Measurements from ENCODE around the gene CAMTA1. TPM values are rescaled to one million over a fixed set of nuclear protein-coding genes. Genes with fewer than 3 reads are reported as not detected.
"Not testable (repeated sequence)": the region's sequence is repeated elsewhere in the genome, so short reads cannot be mapped to it uniquely, and the experiment has no call there.

CAMTA1 gene
- total RNA-seq, 1 donor from 2014 or later = 67.9 TPM

DNA sequence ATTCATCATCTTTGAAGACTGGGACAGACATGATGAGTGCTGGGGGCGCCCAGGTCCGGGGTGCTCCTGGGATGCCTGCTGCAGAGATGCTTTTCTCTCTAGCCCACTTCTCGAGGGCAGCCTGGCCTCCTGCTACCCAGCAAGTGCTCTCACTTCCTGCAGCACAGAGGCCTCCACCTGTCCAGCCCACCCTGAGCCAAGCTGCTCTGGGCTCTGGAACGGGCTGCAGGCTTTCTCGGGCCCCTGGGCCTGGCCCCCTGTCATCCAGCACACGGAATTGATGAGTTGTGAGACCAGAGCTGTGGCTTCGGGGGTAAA, 516.4 kb downstream of the CAMTA1 start:
- no peak for DNase-seq (ENCODE audit: low spot score)

DNA sequence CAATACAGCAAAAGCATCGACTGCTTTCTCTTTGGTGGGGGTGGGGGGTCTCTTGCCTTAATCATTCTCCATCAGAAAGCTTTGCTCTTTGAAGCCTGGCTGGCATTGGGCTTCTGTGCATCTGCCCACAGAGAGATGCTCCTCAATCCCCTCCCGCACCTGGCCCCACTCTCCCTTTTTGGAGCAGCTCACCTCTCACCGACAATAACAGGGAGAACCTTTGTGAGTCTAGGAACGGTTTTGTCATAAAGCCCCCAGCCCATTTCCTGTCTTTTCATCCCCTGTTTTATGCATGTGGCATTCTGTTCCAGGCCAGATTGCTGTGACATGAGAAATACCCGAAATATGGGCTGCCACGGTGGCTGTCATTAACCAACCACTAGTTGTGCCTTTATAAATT, 516.9 kb downstream of the CAMTA1 start:
- DNase-seq (ENCODE audit: low spot score) = no peak

GRCh38 chr1:7302873-7303272, 517.6 kb downstream of the CAMTA1 start:
- DNase-seq (ENCODE audit: low spot score) = no peak

DNA sequence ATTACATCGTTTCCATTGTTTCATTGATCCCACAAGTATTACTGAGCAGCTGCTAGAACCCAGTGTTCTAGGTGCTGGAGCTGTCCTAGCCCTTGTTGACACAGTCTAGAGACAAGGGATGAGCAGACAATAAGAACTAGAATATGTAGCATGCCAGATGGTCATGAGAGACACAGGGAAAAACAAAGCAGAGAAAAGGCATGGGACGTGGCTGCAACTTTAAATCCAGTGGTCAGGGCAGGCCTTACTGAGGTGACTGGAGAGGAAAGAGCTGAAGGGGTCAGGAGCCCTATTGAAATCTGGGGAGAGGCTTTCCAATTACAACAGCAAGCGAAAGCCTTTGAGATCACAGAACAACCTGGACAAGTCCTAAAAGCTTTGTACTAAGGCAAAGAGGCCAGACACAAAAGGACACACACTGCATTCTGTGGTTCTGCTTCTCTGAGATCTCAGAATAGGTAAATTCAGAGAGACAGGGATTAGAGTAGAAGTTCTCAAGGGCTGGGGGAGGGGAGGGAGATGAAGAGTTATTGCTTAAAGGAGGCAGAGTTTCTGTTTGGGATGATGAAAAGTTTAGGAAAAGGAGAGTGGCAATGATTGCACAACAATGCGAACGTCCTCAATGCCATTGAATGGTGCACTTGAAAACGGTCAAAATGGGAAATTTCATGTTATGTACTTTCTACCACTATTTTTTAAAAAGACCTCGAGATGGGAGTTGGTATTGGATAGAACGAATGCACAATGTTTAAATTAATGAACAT, 518.5 kb downstream of the CAMTA1 start:
- DNase-seq (ENCODE audit: low spot score) = no peak

- no peak for DNase-seq (ENCODE audit: low spot score)
Observed at GRCh38 chr1:7313081-7313546, 527.9 kb downstream of the CAMTA1 start.

- DNase-seq (ENCODE audit: low spot score) = no peak
Observed at GRCh38 chr1:7313826-7314225, 528.6 kb downstream of the CAMTA1 start.

DNA sequence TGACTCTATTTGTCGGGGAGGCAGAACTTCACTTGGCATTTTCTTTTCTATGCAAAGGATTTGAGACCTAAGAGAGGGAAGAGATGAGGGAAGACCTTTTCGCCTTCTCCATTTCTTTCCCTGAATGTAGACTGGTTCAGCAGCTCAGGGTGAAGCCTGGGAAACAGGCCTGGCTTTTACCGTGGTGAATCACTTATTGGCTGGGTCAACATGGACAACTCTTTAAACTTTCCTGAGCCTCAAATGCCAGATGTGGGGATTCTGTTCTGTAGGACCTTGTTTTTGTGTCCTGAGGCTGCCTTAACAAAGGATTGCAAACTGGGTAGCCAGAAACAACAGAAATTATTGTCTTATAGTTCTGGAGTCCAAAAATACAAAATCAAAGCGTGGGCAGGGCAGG, 530.1 kb downstream of the CAMTA1 start:
- DNase-seq (ENCODE audit: low spot score) = no peak

- no peak for DNase-seq (ENCODE audit: low spot score)
Observed at GRCh38 chr1:7315946-7316345, 530.7 kb downstream of the CAMTA1 start.

GRCh38 chr1:7317888-7318287, 532.6 kb downstream of the CAMTA1 start:
- DNase-seq (ENCODE audit: low spot score) = no peak

GRCh38 chr1:7319196-7319595, 533.9 kb downstream of the CAMTA1 start:
- DNase-seq (ENCODE audit: low spot score) = no peak

DNA sequence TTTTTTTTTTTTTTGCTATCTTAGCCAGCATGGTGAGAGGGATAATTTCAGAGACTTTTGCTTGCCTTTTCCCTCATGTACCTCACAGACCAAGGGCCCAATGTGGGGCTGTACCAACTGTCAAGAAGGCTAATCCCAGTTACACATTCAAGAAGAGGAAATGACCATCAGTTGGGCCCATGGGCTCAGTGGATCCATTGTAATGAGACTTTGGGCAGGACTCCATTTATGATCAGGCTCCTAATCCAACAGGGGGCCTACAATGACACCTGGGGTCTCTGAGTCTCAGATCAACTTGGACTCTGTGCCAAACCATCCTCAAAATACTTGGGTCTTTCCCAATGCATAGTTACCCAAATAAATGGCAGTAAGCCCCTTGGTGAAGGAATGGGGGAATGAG, 535.4 kb downstream of the CAMTA1 start:
- DNase-seq (ENCODE audit: low spot score) = no peak

- DNase-seq (ENCODE audit: low spot score) = no peak
Observed at GRCh38 chr1:7322283-7322785, 537.1 kb downstream of the CAMTA1 start.

- no peak for DNase-seq (ENCODE audit: low spot score)
Observed at GRCh38 chr1:7322912-7323311, 537.7 kb downstream of the CAMTA1 start.

DNA sequence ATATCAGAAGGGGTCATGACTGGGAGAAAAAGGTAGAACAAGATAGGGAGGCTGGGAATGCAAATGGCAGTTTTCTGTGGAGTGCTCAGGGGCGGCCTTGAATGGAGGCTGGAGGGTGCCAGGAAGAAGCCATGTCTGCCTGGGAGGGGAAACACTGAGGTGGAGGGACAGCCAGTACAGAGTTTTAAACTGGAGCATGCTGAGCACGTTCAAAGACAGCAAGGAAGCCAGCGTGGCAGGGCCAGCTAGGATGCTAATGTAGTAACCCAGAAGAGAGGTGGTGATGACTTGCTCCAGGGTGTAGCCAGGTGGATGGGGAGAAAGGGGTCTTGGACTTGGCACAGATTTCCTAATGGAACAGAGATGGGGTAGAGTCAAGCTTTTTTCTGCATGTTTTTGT, 540.0 kb downstream of the CAMTA1 start:
- DNase-seq (ENCODE audit: low spot score) = no peak

- DNase-seq (ENCODE audit: low spot score) = no peak
Observed at GRCh38 chr1:7326366-7326765, 541.1 kb downstream of the CAMTA1 start.

DNA sequence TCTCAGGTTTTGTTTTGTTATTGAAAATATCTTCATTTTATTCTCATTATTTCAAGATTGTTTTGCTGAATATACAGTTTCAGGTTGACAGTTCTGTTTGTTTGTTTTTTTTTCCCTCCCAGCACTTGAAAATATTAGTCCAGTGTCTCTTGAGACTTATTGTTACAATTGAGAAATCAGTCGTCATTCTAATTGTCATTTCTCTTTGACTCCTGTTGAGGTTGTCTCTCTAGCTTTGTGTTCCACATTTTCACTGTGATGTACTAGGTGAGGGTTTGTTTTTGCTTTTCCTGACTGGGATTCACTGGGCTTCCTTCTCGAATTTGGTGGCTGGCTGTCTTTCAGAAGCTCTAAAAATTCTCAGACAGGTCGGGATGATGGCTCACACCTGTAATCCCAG, 542.6 kb downstream of the CAMTA1 start:
- DNase-seq (ENCODE audit: low spot score) = no peak

- no peak for DNase-seq (ENCODE audit: low spot score)
Observed at GRCh38 chr1:7329868-7330615, 544.8 kb downstream of the CAMTA1 start.

DNA sequence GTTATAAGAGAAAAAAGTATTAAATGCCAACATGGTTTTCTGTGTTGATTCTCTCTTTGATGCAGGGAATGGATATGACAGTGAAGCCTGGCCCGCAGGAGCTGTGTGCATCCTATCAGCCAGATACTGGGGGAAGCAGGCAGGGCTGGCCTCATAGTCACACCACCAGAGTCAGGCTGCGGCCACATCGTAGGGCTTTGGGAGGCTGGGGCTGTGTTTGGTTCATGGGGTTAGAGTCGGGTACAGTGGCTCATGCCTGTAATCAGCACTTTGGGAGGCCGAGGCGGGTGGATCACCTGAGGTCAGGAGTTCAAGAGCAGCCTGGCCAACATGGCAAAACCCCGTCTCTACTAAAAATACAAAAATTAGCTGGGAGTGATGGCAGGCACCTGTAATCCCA, 545.5 kb downstream of the CAMTA1 start:
- not testable (repeated sequence) for DNase-seq (ENCODE audit: low spot score)

DNA sequence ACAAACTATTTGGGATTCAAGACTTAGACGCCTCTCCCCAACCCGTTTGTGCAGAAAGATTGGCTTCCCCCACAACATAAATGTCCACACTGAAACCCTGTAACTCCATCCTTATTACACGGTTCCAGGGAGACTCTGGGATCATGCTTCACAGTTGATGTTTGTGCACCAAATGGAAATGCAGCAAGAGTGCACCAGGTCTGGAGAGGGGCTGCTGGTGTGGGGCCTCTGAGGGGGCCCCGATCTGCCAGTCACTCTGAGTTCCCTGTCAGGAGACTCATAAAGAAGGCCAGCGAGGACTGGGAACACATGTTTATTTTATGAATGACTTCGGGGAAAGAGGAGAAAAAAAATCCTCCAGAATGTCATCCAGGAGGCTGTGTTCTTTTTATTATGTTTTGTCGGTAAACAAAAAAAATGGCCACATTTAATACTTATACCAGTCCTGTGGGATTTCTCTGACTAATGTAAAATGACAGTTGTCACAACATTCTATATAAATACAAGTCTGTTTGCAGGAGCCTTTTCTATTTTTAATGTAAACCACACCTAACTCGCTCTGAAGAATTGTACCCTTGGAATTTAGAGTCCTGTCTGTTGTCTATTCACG, 546.8 kb downstream of the CAMTA1 start:
- no peak for DNase-seq (ENCODE audit: low spot score)

DNA sequence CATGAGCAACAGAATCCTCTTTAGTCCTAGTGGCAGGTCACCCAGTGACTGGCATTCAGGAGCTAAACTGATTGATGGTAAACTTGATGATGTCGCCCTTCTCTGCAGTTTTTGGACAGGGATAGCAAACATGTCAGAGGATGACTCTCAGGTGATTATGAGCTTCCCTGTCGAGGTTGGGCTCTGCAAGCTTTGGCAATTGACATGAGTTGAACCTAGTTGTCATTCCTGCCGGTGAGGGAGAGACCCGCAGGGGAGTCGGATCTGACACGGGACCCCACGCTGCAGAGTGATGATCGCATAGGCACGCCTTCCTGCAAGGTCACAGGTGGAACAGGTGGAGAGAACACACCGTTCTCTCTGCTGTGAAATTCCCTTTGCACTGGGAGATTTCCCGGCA, 547.8 kb downstream of the CAMTA1 start:
- no peak for DNase-seq (ENCODE audit: low spot score)

- no peak for DNase-seq (ENCODE audit: low spot score)
Observed at GRCh38 chr1:7333620-7334019, 548.4 kb downstream of the CAMTA1 start.

DNA sequence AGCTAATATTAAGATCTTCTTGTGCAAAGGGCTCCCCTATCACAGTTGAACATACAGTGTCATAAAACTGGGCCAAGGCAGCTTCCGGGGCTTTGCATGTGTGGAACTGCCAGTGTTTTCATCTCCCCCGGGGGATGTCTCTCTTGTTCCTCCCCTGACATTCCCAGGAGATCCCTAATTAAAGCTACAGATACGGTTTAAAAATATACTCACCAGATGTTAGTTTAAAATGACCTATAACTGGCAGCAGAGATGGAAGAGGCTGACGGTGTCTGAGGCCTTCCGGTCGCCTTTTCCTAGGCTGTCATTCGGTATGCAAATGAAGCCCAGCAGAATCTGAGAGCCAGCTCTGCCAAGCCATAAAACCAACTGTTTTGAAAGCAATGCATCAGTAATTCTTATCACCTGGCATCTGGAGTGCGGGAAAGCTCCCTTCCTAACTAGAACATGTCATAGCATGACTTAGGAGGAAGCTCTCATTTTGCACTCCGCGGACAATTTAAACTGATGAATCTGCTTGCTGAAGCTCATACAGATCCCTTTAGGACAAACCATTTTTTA, 549.3 kb downstream of the CAMTA1 start:
- no peak for DNase-seq (ENCODE audit: low spot score)

All from mucosa of gallbladder (tissue), 1 donor.